IMR-90 (cell line): ENCODE results near the gene GNA14. TPM values are rescaled to one million over a fixed set of nuclear protein-coding genes. Genes with fewer than 3 reads are reported as not detected.

ENCODE experiments used
- ATAC-seq: fragments of 200-7000 bp; cut with Tn5 transposase; 2 replicates; pipeline ENCODE4 v1.9.1; 2020; ENCODE audit warnings: low read depth, mild to moderate bottlenecking, moderate library complexity
- BruUV-seq: library from RNA; stranded (reverse); fragments of 400-500 nt; replicated peaks from 2 replicates; lab custom pipeline; 2021; lab: Mats Ljungman, UMichigan
- CTCF ChIA-PET: fragments of 300-600 bp; formaldehyde crosslinking; extraction: SDS; loops from one replicate; lab custom pipeline; 2021; ENCODE audit warnings: antibody characterized with exemption; lab: Yijun Ruan, JAX
- POLR2A ChIA-PET: fragments of 300-600 bp; sonication (Branson Sonifier 250); formaldehyde crosslinking; loops from one replicate; lab custom pipeline; 2022; ENCODE audit warnings: antibody characterized with exemption; ENCODE audit not compliant: unreplicated experiment; lab: Charles Lee
- DNase-seq: peaks from one replicate; pipeline ENCODE4 v3.0.0; 2013
- H2AFZ ChIP-seq: replicated peaks from 2 replicates; pipeline ENCODE3; 2013; ENCODE audit warnings: low read length, mild to moderate bottlenecking; ENCODE audit not compliant: poor library complexity
- H2AK5ac ChIP-seq: 2 replicates; pipeline ENCODE4 v1.6.1; 2013; ENCODE audit warnings: low read depth, low read length, inconsistent platforms
- H2AK9ac ChIP-seq: replicated peaks from 2 replicates; pipeline ENCODE3; 2013; ENCODE audit warnings: mild to moderate bottlenecking, low read depth, low read length, moderate library complexity; ENCODE audit not compliant: poor library complexity
- H2BK120ac ChIP-seq: 2 replicates; pipeline ENCODE4 v1.6.1; 2013; ENCODE audit warnings: low read depth, low read length, inconsistent platforms
- H2BK15ac ChIP-seq: 3 replicates; pipeline ENCODE4 v1.6.1; 2013; ENCODE audit warnings: low read depth, low read length, inconsistent platforms
- H2BK20ac ChIP-seq: 2 replicates; pipeline ENCODE4 v1.6.1; 2013; ENCODE audit warnings: low read depth, mild to moderate bottlenecking, inconsistent platforms, low read length, moderate library complexity
- H2BK5ac ChIP-seq: 2 replicates; pipeline ENCODE4 v1.6.1; 2013; ENCODE audit warnings: mild to moderate bottlenecking, low read depth, low read length, inconsistent platforms; ENCODE audit not compliant: poor library complexity, severe bottlenecking
- H3K14ac ChIP-seq: replicated peaks from 2 replicates; pipeline ENCODE4 v1.6.1; 2013; ENCODE audit warnings: low read depth, low read length, inconsistent platforms
- H3K18ac ChIP-seq: 2 replicates; pipeline ENCODE4 v1.6.1; 2013; ENCODE audit warnings: low read depth, low read length, control low read depth
- H3K23ac ChIP-seq: 2 replicates; pipeline ENCODE4 v1.6.1; 2013; ENCODE audit warnings: low read depth, low read length, inconsistent platforms
- H3K27ac ChIP-seq: 2 replicates; pipeline ENCODE4 v1.5.1; 2013; ENCODE audit warnings: mild to moderate bottlenecking, control low read depth, low read length; ENCODE audit not compliant: insufficient read depth
- H3K27me3 ChIP-seq: 2 replicates; pipeline ENCODE4 v1.6.1; 2013; ENCODE audit warnings: low read length; ENCODE audit not compliant: control insufficient read depth, insufficient read depth
- H3K36me3 ChIP-seq: 2 replicates; pipeline ENCODE4 v1.6.1; 2013; ENCODE audit warnings: low read length, mixed read lengths; ENCODE audit not compliant: control insufficient read depth, insufficient read depth
- H3K4ac ChIP-seq: 2 replicates; pipeline ENCODE4 v1.6.1; 2013; ENCODE audit warnings: low read depth, low read length, inconsistent platforms
- H3K4me1 ChIP-seq: 2 replicates; pipeline ENCODE4 v1.6.1; 2013; ENCODE audit warnings: low read length, mixed read lengths; ENCODE audit not compliant: control insufficient read depth, insufficient read depth
- H3K4me2 ChIP-seq: 2 replicates; pipeline ENCODE4 v1.6.1; 2013; ENCODE audit warnings: low read depth, mild to moderate bottlenecking, control low read depth, low read length, moderate library complexity
- H3K4me3 ChIP-seq: 2 replicates; pipeline ENCODE4 v1.5.1; 2013; ENCODE audit warnings: low read depth, mild to moderate bottlenecking, control low read depth, low read length, moderate library complexity; ENCODE audit not compliant: insufficient read depth
- H3K56ac ChIP-seq: 2 replicates; pipeline ENCODE4 v1.6.1; 2013; ENCODE audit warnings: low read length, inconsistent platforms; ENCODE audit not compliant: insufficient read depth; ENCODE audit errors: extremely low read depth
- H3K79me1 ChIP-seq, 2 experiments: 2 replicates each; pipeline ENCODE4 v1.6.1; 2013; ENCODE audit warnings: low read length in 2 of 2, inconsistent platforms in 1 of 2, low read depth in 1 of 2
- H3K9ac ChIP-seq: 2 replicates; pipeline ENCODE4 v1.6.1; 2013; ENCODE audit warnings: low read depth, low read length, control low read depth
- H3K9me1 ChIP-seq: 2 replicates; pipeline ENCODE4 v1.6.1; 2013; ENCODE audit warnings: low read length, inconsistent platforms; ENCODE audit not compliant: insufficient read depth
- H3K9me3 ChIP-seq: 2 replicates; pipeline ENCODE4 v1.6.1; 2013; ENCODE audit warnings: low read length; ENCODE audit not compliant: control insufficient read depth, insufficient read depth
- H4K20me1 ChIP-seq: 2 replicates; pipeline ENCODE4 v1.6.1; 2013; ENCODE audit warnings: low read length, inconsistent platforms; ENCODE audit not compliant: insufficient read depth
- H4K5ac ChIP-seq: 2 replicates; pipeline ENCODE4 v1.6.1; 2013; ENCODE audit warnings: mild to moderate bottlenecking, low read depth, low read length, control low read depth
- H4K8ac ChIP-seq, 2 experiments: 2 replicates each; pipeline ENCODE4 v1.6.1; 2013; ENCODE audit warnings: low read depth in 2 of 2, low read length in 2 of 2, control low read depth in 1 of 2, inconsistent platforms in 1 of 2
- H4K91ac ChIP-seq: 2 replicates; pipeline ENCODE4 v1.6.1; 2013; ENCODE audit warnings: low read depth, low read length, inconsistent platforms; ENCODE audit not compliant: insufficient read depth
- CEBPB ChIP-seq: IDR thresholded peaks from 2 replicates; pipeline ENCODE4 v1.6.1; 2012; ENCODE audit warnings: low read depth, low read length, improper control_type of control experiment
- ELK1 ChIP-seq: fragments of 150-350 bp; IDR thresholded peaks from 2 replicates; pipeline ENCODE4 v1.6.1; 2016; ENCODE audit warnings: low read depth, mild to moderate bottlenecking, low read length, moderate library complexity, borderline replicate concordance
- RAD21 ChIP-seq: IDR thresholded peaks from 2 replicates; pipeline ENCODE4 v1.6.1; 2012; ENCODE audit warnings: low read length, improper control_type of control experiment
- WGBS, 2 experiments: methylation state at CpG; one replicate each; pipeline versions ENCODE4 v1.1.5 to v1.1.7; 2013; ENCODE audit warnings: missing lambda C conversion rate in 2 of 2; ENCODE audit not compliant: insufficient read length in 1 of 2; ENCODE audit errors: extremely low coverage in 2 of 2; 5-methylcytosine and 5-hydroxymethylcytosine counted together
- dilution Hi-C: fragments of 300-500 bp; cut with HindIII; formaldehyde crosslinking; loops from one replicate; pipeline ENCODE4 v1.14.3; 2018; ENCODE audit warnings: low sequenced_read_pairs; ENCODE audit not compliant: unreplicated experiment
- in situ Hi-C: fragments of 300-500 bp; cut with MboI; formaldehyde crosslinking; loops from 3 replicates; pipeline ENCODE4 v1.14.3; 2019; ENCODE audit warnings: low sequenced_read_pairs, inconsistent platforms, mixed read lengths
- intact Hi-C: fragments of 100-400 bp; cut with micrococcal nuclease; formaldehyde crosslinking; loops from 2 replicates; pipeline ENCODE4 v1.10.0; 2022
- polyA plus RNA-seq, 3 experiments: library from polyadenylated mRNA; depleted of rRNA; stranded (reverse); fragments of >200 nt; gene quantifications; 2 replicates each; pipeline ENCODE4 v1.2.3, GENCODE V29; 2012; ENCODE audit warnings: low replicate concordance in 1 of 3
- total RNA-seq: library from RNA; depleted of rRNA; stranded (reverse); fragments of >200 nt; gene quantifications from 2 replicates; pipeline ENCODE4 v1.2.3, GENCODE V29; 2012
- TF ChIP-seq, protein P1 (sequence below): conservative IDR thresholded peaks from 2 replicates; pipeline ENCODE4 v1.5.1; 2012; ENCODE audit warnings: mild to moderate bottlenecking, low read depth, low read length, improper control_type of control experiment

Gene GNA14
- total and polyA plus RNA-seq, 2 of the 4 experiments (the other 2 are of a cell fraction) = under 0.01 to 0.03 TPM

GRCh38 chr9:77514886-77515711 lies 133.0 kb downstream of the GNA14 start:
- no peaks in the 10 kb centered on the region for H4K20me1 ChIP-seq
- H3K79me1 ChIP-seq = no peaks in the 10 kb centered on the region
- no peak overlapping the region for H3K4me2 ChIP-seq
- in situ Hi-C loops = no loop called here
- no peak overlapping the region for H3K27ac ChIP-seq
- DNase-seq (no peak), ATAC-seq (no peak)
- H3K4ac ChIP-seq = no peak overlapping the region
- H4K5ac ChIP-seq = no peak overlapping the region
- no peak overlapping the region for H3K4me3 ChIP-seq
- no peak overlapping the region for H3K18ac ChIP-seq
- H3K27me3 ChIP-seq = no peaks in the 10 kb centered on the region
- TF ChIP-seq, protein P1, sequence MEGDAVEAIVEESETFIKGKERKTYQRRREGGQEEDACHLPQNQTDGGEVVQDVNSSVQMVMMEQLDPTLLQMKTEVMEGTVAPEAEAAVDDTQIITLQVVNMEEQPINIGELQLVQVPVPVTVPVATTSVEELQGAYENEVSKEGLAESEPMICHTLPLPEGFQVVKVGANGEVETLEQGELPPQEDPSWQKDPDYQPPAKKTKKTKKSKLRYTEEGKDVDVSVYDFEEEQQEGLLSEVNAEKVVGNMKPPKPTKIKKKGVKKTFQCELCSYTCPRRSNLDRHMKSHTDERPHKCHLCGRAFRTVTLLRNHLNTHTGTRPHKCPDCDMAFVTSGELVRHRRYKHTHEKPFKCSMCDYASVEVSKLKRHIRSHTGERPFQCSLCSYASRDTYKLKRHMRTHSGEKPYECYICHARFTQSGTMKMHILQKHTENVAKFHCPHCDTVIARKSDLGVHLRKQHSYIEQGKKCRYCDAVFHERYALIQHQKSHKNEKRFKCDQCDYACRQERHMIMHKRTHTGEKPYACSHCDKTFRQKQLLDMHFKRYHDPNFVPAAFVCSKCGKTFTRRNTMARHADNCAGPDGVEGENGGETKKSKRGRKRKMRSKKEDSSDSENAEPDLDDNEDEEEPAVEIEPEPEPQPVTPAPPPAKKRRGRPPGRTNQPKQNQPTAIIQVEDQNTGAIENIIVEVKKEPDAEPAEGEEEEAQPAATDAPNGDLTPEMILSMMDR = no peak
- TF ChIP-seq ELK1 = no peak
- no peak for TF ChIP-seq RAD21
- no peak for TF ChIP-seq CEBPB
- BruUV-seq = no TSS peak
- H4K91ac ChIP-seq = no peak overlapping the region
- no peak overlapping the region for H2AK9ac ChIP-seq
- no peak overlapping the region for H4K8ac ChIP-seq
- H2AK5ac ChIP-seq = no peak overlapping the region
- H3K56ac ChIP-seq = no peak overlapping the region
- H2BK120ac ChIP-seq = no peak overlapping the region
- H3K36me3 ChIP-seq = no peaks in the 10 kb centered on the region
- no peaks in the 10 kb centered on the region for H3K9me1 ChIP-seq
- no peak overlapping the region for H2BK15ac ChIP-seq
- no peak overlapping the region for H3K23ac ChIP-seq
- H3K14ac ChIP-seq = no peak overlapping the region
- no peak overlapping the region for H2AFZ ChIP-seq
- dilution Hi-C loops = no loop called here
- H3K9me3 ChIP-seq = no peaks in the 10 kb centered on the region
- 48% methylated on average over 3 of the region's 9 CpGs; no CpG with 5 or more reads in 1 of the 2 experiments for WGBS, 2 experiments
- H3K9ac ChIP-seq = no peak overlapping the region
- ChIA-PET CTCF (no interaction called here), POLR2A (no interaction called here)
- H2BK20ac ChIP-seq = no peak overlapping the region
- H3K4me1 ChIP-seq = no peaks in the 10 kb centered on the region
- intact Hi-C loops = no loop called here
- no peak overlapping the region for H2BK5ac ChIP-seq
